ENCODE data around the gene CHRNA4. TPM values are rescaled to one million over a fixed set of nuclear protein-coding genes. Genes with fewer than 3 reads are reported as not detected.

CHRNA4 gene
- total RNA-seq, 2 donors from 2014 or later = not detected

GRCh38 chr20:63404129-63405085 is 43.3 kb upstream of the CHRNA4 start:
- DNase-seq (ENCODE audit: low spot score) (no peak), ATAC-seq (ENCODE audit: insufficient number of reproducible peaks, low FRiP score, low read depth) (no peak)
- H3K27ac ChIP-seq = no peak overlapping the region
- no peak overlapping the region for H3K4me3 ChIP-seq
- H3K9me3 ChIP-seq = no peaks in the 10 kb centered on the region
- no peaks in the 10 kb centered on the region for H3K4me1 ChIP-seq (ENCODE audit: control insufficient read depth in 1 of 2, low read depth in 2 of 2)
- H3K36me3 ChIP-seq = no peaks in the 10 kb centered on the region
- H3K27me3 ChIP-seq (replicated peaks; ENCODE audit: insufficient read depth) = no peaks in the 10 kb centered on the region
- TF ChIP-seq CTCF (IDR thresholded peaks at IDR 0.05) = no peak

GRCh38 chr20:63403403-63404105 is 42.4 kb upstream of the CHRNA4 start:
- no peak for ATAC-seq (ENCODE audit: insufficient number of reproducible peaks, low FRiP score, low read depth)
- no peaks in the 10 kb centered on the region for H3K4me1 ChIP-seq (ENCODE audit: control insufficient read depth in 1 of 2, low read depth in 2 of 2)

GRCh38 chr20:63402860-63403220 is 41.7 kb upstream of the CHRNA4 start:
- no peaks in the 10 kb centered on the region for H3K9me3 ChIP-seq
- no peaks in the 10 kb centered on the region for H3K36me3 ChIP-seq
- H3K27ac ChIP-seq = no peak overlapping the region
- DNase-seq (ENCODE audit: low spot score) (no peak), ATAC-seq (ENCODE audit: insufficient number of reproducible peaks, low FRiP score, low read depth) (no peak)
- no peak for TF ChIP-seq CTCF (IDR thresholded peaks at IDR 0.05)
- no peaks in the 10 kb centered on the region for H3K27me3 ChIP-seq (replicated peaks; ENCODE audit: insufficient read depth)
- H3K4me3 ChIP-seq = no peak overlapping the region
- H3K4me1 ChIP-seq (ENCODE audit: control insufficient read depth in 1 of 2, low read depth in 2 of 2) = no peaks in the 10 kb centered on the region

More at GRCh38 chr20:63403403-63404105, 42.4 kb upstream of the CHRNA4 start:
- TF ChIP-seq CTCF (IDR thresholded peaks at IDR 0.05) = no peak
- no peak overlapping the region for H3K4me3 ChIP-seq
- no peak overlapping the region for H3K27ac ChIP-seq
- no peaks in the 10 kb centered on the region for H3K27me3 ChIP-seq (replicated peaks; ENCODE audit: insufficient read depth)
- no peaks in the 10 kb centered on the region for H3K9me3 ChIP-seq
- no peaks in the 10 kb centered on the region for H3K36me3 ChIP-seq
- no peak for DNase-seq (ENCODE audit: low spot score)

- Histone ChIP-seq H3K9me3 (no peaks in the 10 kb centered on the region), H3K4me3 (no peak overlapping the region), H3K27me3 (replicated peaks; ENCODE audit: insufficient read depth) (no peaks in the 10 kb centered on the region), H3K27ac (no peak overlapping the region), H3K4me1 (ENCODE audit: control insufficient read depth in 1 of 2, low read depth in 2 of 2) (no peaks in the 10 kb centered on the region), H3K36me3 (no peaks in the 10 kb centered on the region)
- TF ChIP-seq CTCF (IDR thresholded peaks at IDR 0.05) = no peak
- DNase-seq (ENCODE audit: low spot score) = no peak
- ATAC-seq (ENCODE audit: insufficient number of reproducible peaks, low FRiP score, low read depth) = no peak
Observed at GRCh38 chr20:63402181-63402859, 41.2 kb upstream of the CHRNA4 start.
